GM23338 (cell line): Measurements from ENCODE around the gene CDH15. TPM values are rescaled to one million over a fixed set of nuclear protein-coding genes. Genes with fewer than 3 reads are reported as not detected.

Experiments
- ATAC-seq: fragments of 200-7000 bp; cut with Tn5 transposase; 3 replicates; pipeline ENCODE4 v1.9.1; 2020
- DNase-seq: peaks from one replicate; pipeline ENCODE4 v3.0.0-alpha.2; 2015; ENCODE audit warnings: low spot score
- H2AFZ ChIP-seq: fragments of 200-600 bp; sonication (generic); 2 replicates; pipeline ENCODE4 v1.8.0; 2016; ENCODE audit warnings: antibody characterized with exemption, mild to moderate bottlenecking, moderate library complexity
- H3F3A ChIP-seq: fragments of 200-600 bp; sonication (generic); replicated peaks from 2 replicates; pipeline ENCODE4 v1.8.0; 2017; ENCODE audit warnings: antibody characterized with exemption, mixed run types, low read depth
- H3K27ac ChIP-seq: fragments of 200-600 bp; sonication (generic); 2 replicates; pipeline ENCODE4 v1.6.1; 2016; ENCODE audit warnings: low read depth
- H3K27me3 ChIP-seq: fragments of 200-600 bp; sonication (generic); 2 replicates; pipeline ENCODE4 v1.8.0; 2016; ENCODE audit warnings: mild to moderate bottlenecking, mixed run types, moderate library complexity; ENCODE audit not compliant: insufficient read depth
- H3K36me3 ChIP-seq: fragments of 200-600 bp; sonication (generic); 2 replicates; pipeline ENCODE4 v1.8.0; 2016; ENCODE audit warnings: mild to moderate bottlenecking; ENCODE audit not compliant: insufficient read depth
- H3K4me1 ChIP-seq: fragments of 200-600 bp; sonication (generic); 2 replicates; pipeline ENCODE4 v1.8.0; 2016; ENCODE audit warnings: mild to moderate bottlenecking, moderate library complexity; ENCODE audit not compliant: insufficient read depth
- H3K4me2 ChIP-seq: fragments of 200-600 bp; sonication (generic); 2 replicates; pipeline ENCODE4 v1.7.1; 2017; ENCODE audit warnings: mixed run types
- H3K4me3 ChIP-seq: fragments of 200-600 bp; sonication (generic); 2 replicates; pipeline ENCODE4 v1.6.1; 2016; ENCODE audit warnings: mixed run types
- H3K79me2 ChIP-seq: fragments of 200-600 bp; sonication (generic); replicated peaks from 2 replicates; pipeline ENCODE4 v1.8.0; 2017; ENCODE audit warnings: mild to moderate bottlenecking; ENCODE audit not compliant: insufficient read depth
- H3K9me2 ChIP-seq: fragments of 200-600 bp; sonication (generic); 2 replicates; pipeline ENCODE4 v1.8.0; 2017; ENCODE audit not compliant: insufficient read depth
- H4K20me1 ChIP-seq: fragments of 200-600 bp; sonication (generic); replicated peaks from 2 replicates; pipeline ENCODE4 v1.8.0; 2017; ENCODE audit warnings: mild to moderate bottlenecking; ENCODE audit not compliant: insufficient read depth
- H3K27ac Mint-ChIP-seq: 2 replicates; pipeline ENCODE4 v1.8.0; 2020; ENCODE audit warnings: inconsistent platforms, mild to moderate bottlenecking, moderate library complexity, mixed read lengths
- H3K27me3 Mint-ChIP-seq: 3 replicates; pipeline ENCODE4 v1.8.0; 2022; ENCODE audit warnings: low read depth, mild to moderate bottlenecking, moderate library complexity, mixed read lengths, inconsistent platforms; ENCODE audit not compliant: insufficient read depth, poor library complexity
- H3K36me3 Mint-ChIP-seq: 3 replicates; pipeline ENCODE4 v1.8.0; 2021; ENCODE audit warnings: low read depth, mild to moderate bottlenecking, inconsistent platforms, moderate library complexity, mixed read lengths
- H3K4me1 Mint-ChIP-seq: 3 replicates; pipeline ENCODE4 v1.8.0; 2020; ENCODE audit warnings: mild to moderate bottlenecking, inconsistent platforms, mixed read lengths
- H3K4me3 Mint-ChIP-seq: 3 replicates; pipeline ENCODE4 v1.8.0; 2021; ENCODE audit warnings: moderate library complexity, mild to moderate bottlenecking, inconsistent platforms, mixed read lengths
- H3K9me3 Mint-ChIP-seq: 3 replicates; pipeline ENCODE4 v1.8.0; 2020; ENCODE audit warnings: moderate library complexity, mild to moderate bottlenecking, inconsistent platforms, mixed read lengths
- CREB1 ChIP-seq: fragments of 250-450 bp; sonication (Bioruptor Pico); IDR thresholded peaks from 2 replicates; pipeline ENCODE4 v1.5.0; 2020; ENCODE audit warnings: low read depth, mild to moderate bottlenecking, moderate library complexity
- ZNF462 ChIP-seq: fragments of 250-450 bp; sonication (Bioruptor Pico); IDR thresholded peaks from 2 replicates; pipeline ENCODE4 v1.5.0; 2020; ENCODE audit warnings: mild to moderate bottlenecking, moderate library complexity
- long read RNA-seq: library from polyadenylated mRNA; unstranded; transcript quantifications from one replicate; pipeline ENCODE4 v2.0.0, GENCODE V29; 2020; ENCODE audit not compliant: unreplicated experiment
- polyA plus RNA-seq: library from polyadenylated mRNA; unstranded; fragments of >200 nt; fragmentation: Nextera tagmentation; extraction: Ambion mirVana; gene quantifications from 2 replicates; pipeline ENCODE4 v1.2.1, GENCODE V29; 2016
- total RNA-seq: library from RNA; depleted of rRNA; stranded (reverse); fragments of >200 nt; shearing (Covaris generic); gene quantifications from 2 replicates; pipeline ENCODE4 v1.2.3, GENCODE V29; 2014; rRNA removed

CDH15 gene
- 0.12 and 1.0 TPM in 2 replicates for total RNA-seq
- 0.61 and 0.63 TPM in 2 replicates for polyA plus RNA-seq
- long read RNA-seq, result 0 reads

GRCh38 chr16:89171216-89172170 is at the start of gene CDH15:
Gene CDH15, plus strand, starts transcription at chr16:89171748. Its CDS starts 84 bp downstream, at chr16:89171832.
- peak; percentile 46 for ATAC-seq
- H3K4me1 Mint-ChIP-seq, result peaks cover 16% of the 10 kb centered on the region

More at GRCh38 chr16:89171216-89172170, at the start of gene CDH15:
- Histone ChIP-seq H3K4me2 (peak within 1 kb of the TSS; percentile 87), H3K9me2 (no peaks in the 10 kb centered on the region), H3K4me3 (peak within 1 kb of the TSS; percentile 64), H4K20me1 (no peaks in the 10 kb centered on the region), H3K4me1 (peaks cover 12% of the 10 kb centered on the region), H2AFZ (peak within 1 kb of the TSS; percentile 90; the same call in 1 of the 2 replicates), H3F3A (no peaks in the 10 kb centered on the region), H3K36me3 (no peaks in the 10 kb centered on the region), H3K27me3 (no peaks in the 10 kb centered on the region), H3K27ac (no peak within 1 kb of the TSS), H3K79me2 (no peaks in the 10 kb centered on the region)
- Mint-ChIP-seq H3K4me3 (peak within 1 kb of the TSS; percentile 73), H3K9me3 (no peaks in the 10 kb centered on the region), H3K27me3 (peaks cover 12% of the 10 kb centered on the region), H3K36me3 (no peaks in the 10 kb centered on the region), H3K27ac (no peak within 1 kb of the TSS)
- DNase-seq, result peak; percentile 98
- TF ChIP-seq CREB1 (CRISPR knock-in tag) (0 out of 2 replicates have a peak, but pooled peaks have one; percentile 3), ZNF462 (CRISPR knock-in tag) (no peak)
